ENCODE results near the gene CCDC142.

GRCh38 chr2:74474481-74474880 is 8.3 kb downstream of the CCDC142 start:
- no peak for TF ChIP-seq CTCF (IDR thresholded peaks at IDR 0.05)
- TF ChIP-seq POLR2A (IDR thresholded peaks at IDR 0.05; ENCODE audit: low read depth) = no peak
